ENCODE results near the gene AQP9.

AQP9 gene

GRCh38 chr15:58228718-58229117 lies 90.5 kb downstream of the AQP9 start:
- DNase-seq, result no peak

- no peak for DNase-seq
Measured at GRCh38 chr15:58229297-58229768, 91.2 kb downstream of the AQP9 start.

GRCh38 chr15:58232281-58233065 lies 94.3 kb downstream of the AQP9 start:
- DNase-seq, result no peak

- DNase-seq, result no peak
Measured at GRCh38 chr15:58233341-58233740, 95.2 kb downstream of the AQP9 start.

All from NCI-H510A treated with DMSO at 0.1 percent for 48 hours (cell line).